Activated CD4-positive, CD25-positive, alpha-beta regulatory T cell (primary cell): ENCODE measurements around the gene MRPL32.
"Not testable (repeated sequence)": the region's sequence is repeated elsewhere in the genome, so short reads cannot be mapped to it uniquely, and the experiment has no call there.

Experiments used
- DNase-seq, 4 experiments: peaks; one replicate each; lab custom pipeline; 2025; lab: John Stamatoyannopoulos, UW

Gene MRPL32

GRCh38 chr7:42931834-42932651 lies at the start of gene MRPL32, which contains the start of gene PSMA2:
MRPL32 (plus strand) TSS chr7:42932376; CDS start chr7:42932387, 11 bp downstream.
PSMA2 (minus strand) TSS chr7:42932174; CDS start chr7:42932158, 16 bp downstream.
- peak; percentile 81 to 88 (median 87) for DNase-seq

- DNase-seq, result no peak
These were observed 48.2 kb upstream of the MRPL32 start for GRCh38 chr7:42883950-42884349.

GRCh38 chr7:42885183-42885582 lies 47.0 kb upstream of the MRPL32 start:
- DNase-seq, result not testable (repeated sequence)

- no peak for DNase-seq
These were observed 46.0 kb upstream of the MRPL32 start for GRCh38 chr7:42886129-42886528.

- no peak for DNase-seq
These were observed 45.2 kb upstream of the MRPL32 start for GRCh38 chr7:42886893-42887505.

DNA sequence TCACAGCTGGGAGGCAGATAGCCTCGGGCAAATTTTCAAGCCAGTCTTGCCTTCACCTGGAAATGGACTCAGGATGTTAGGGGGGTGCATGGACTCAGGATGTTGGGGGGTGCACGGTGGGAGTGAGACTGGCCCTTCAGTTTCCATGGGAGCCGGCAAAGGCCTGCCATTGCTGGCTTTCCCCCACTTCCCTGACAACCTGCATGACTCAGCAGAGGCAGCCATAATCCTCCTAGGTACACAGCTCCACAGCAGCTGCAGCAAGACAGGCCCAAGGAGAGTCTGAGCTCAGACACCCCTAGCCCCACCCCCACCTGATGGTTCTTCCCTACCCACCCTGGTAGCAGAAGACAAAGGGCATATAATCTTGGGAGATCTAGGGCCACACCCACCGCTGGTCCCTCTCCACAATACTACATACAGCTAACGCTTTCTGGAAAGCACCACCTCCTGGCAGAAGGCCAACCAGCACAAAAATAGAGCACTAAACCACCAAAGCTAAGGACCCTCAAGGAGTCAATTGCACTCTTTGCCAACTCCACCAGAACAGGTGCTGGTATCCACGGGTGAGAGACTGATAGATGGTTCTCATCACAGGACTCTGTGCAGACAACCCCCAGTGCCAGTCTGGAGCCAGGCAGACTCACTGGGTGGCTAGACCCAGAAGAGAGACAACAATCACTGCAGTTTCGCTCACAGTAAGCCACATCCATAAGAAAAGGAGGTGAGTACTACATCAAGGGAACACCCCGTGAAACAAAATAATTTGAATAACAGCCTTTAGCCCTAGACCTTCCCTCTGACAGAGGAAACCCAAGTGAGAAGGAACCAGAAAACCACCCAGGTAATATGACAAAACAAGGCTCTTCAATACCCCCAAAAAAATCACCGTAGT lies 38.6 kb upstream of the MRPL32 start:
- no peak for DNase-seq

DNA sequence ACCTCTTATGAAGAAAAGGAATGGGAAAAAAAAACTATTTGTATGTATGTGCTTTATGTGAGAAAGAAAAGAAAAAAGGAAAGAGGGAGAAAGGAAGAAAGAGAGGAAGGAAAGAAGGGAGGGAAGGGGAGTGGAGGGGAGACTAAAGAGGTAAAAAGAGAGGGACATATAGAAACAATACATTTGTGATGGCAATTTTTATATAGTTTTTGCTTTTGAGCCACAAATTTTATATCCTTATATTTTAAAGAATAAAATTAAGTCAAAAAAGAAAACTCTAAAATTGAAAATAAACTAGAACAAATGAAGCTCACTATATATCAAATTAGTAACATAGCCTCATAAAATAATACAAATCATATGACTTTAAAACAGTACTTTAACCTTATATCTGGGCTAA lies 31.3 kb upstream of the MRPL32 start:
- no peak for DNase-seq

GRCh38 chr7:42902331-42902730 lies 29.8 kb upstream of the MRPL32 start:
- no peak for DNase-seq

DNA sequence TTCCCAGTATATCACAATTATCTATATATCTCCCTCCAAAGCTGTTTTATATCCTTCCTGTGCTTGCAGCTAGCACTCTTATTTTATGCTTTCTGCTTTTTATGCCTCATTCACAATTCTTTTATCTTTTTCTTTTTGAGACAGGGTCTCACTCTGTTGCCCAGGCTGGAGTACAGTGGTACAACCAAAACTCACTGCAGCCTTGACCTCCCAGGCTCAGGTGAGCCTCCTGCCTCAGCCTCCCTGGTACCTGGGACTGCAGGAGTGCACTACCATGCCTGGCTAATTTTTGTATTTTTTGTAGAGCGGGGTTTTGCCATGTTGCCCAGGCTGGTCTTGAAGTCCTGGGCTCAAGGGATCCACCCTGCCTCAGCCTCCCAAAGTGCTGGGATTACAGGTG lies 26.0 kb upstream of the MRPL32 start:
- DNase-seq, result no peak

GRCh38 chr7:42907316-42907715 lies 24.9 kb upstream of the MRPL32 start:
- DNase-seq, result no peak

GRCh38 chr7:42910306-42910705 lies 21.9 kb upstream of the MRPL32 start:
- no peak for DNase-seq

DNA sequence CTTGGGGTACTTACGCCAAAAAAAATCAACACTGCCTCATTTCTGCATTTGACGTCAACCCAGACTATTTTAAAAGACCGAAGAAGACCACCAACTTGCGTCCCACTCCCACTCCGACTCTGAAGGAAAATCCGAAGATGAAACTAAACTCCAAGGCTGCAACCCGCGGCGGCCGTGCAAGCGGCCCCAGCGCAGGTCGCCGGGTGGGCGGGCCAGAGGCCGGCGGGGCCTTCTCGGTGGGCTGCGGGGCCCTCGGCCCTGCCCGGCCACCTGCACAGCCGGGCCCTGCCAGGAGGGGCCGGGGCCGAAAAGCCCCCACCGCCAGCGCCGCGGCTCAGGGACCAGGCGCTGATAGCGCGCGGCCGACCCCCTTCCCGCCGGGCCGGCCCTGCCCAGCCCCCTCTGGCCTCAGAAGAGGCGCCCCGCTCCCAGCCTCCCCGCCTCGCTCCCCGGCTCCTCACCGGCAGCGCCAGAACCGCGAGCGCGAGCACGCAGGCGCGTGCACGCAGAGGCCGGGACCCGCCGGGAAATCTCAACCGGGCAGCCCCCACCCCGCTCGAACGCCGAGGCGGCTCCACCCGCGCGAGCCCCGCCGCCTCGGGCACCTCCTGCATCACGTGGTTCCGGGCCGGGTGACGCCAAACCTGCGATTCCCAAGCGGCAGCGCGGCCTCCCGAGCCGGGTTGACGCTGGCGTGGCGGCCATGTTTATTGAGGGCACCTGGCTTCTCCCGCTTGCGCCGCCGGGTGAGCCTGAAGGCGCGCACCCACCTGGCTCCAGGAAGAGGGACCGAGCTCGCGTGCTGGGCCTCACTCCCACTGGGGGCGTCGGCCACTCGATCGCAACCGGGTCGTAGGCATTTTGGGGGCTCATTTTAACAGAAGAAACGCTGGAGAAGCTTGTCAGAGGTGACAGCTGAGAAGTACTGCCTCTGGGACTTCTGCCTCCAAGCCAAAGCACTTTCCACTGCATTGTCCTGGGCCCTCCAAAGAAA lies 20.4 kb upstream of the MRPL32 start, which contains the start of gene C7orf25:
Gene C7orf25, minus strand, starts transcription at position 617 of the 994 bp plus-strand sequence. CDS start 1,170 bp downstream, outside the sequence.
- peak; percentile 90 to 92 (median 91) for DNase-seq

GRCh38 chr7:42913591-42913990 lies 18.6 kb upstream of the MRPL32 start:
- DNase-seq, result no peak

- DNase-seq, result no peak
These were observed 18.2 kb upstream of the MRPL32 start for GRCh38 chr7:42914009-42914408.

DNA sequence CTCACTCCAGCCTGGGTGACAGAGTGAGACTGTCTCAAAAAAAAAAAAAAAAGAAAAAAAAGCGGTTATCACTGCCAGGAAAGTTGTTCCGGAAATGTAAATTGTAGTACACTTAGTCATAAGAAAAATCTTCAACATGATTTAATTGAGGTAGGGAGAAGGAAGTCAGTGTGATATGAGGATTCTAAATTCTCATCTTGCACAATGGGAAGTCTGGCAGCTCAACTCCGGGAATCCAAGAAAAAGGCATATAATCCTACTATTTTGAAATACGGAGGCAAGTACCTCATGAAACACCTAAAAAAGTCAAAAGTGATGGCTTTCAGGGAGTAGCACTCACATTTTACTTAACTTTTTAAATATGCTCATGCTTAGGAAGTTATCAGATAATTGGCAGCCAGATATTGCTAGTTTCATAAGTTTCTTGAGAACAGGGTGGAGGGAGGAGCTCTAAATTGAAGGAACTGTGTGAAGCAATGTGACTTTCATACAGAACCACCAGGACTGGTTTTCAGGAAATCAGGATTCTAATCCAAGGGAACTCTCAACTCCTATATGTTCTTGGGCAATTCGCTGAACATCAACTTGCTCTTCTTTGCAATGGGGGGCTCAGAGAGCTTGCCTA lies 17.6 kb upstream of the MRPL32 start:
- DNase-seq, result no peak

GRCh38 chr7:42915356-42915755 lies 16.8 kb upstream of the MRPL32 start:
- DNase-seq, result no peak

DNA sequence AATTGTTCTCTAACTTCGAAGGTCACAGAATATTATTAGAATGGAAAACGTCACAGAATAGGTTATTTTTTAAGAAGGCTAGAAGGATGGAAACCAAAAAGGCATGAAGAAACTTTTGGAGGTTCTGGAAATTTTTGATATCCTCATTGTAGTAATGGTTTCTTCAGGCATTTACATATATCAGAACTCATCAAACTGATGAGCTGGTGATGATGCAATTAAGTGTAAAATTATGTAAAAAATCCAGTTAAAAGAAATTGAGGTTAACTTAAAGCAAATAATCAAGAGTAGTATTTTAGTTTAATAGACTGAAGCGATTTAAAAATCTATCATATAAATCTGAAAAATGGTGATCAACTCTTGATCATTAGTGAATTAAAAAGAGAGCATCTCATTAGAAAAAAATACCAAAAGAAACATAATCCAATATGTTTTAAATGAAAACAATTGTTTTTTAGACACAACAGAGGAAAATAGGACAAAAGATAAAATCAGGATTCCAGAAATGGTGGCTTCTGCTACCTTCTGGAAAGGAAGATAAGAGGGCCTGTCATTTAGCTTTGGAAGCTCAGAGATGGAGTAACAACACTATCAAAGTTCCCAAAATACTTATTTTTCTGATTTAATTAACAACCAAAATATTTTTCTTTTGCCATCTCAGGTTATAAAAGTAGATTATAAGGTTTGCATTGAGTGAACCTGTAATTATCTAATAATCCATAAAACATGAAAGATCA lies 10.0 kb upstream of the MRPL32 start:
- no peak for DNase-seq

- no peak for DNase-seq
These were observed 7.8 kb upstream of the MRPL32 start for GRCh38 chr7:42924223-42924838.

- no peak for DNase-seq
These were observed 6.5 kb upstream of the MRPL32 start for GRCh38 chr7:42925630-42926029.
